GM21381 (cell line): ENCODE data around the gene DDX43.
"Not testable (repeated sequence)": the region's sequence is repeated elsewhere in the genome, so short reads cannot be mapped to it uniquely, and the experiment has no call there.

Experiments
- ATAC-seq: cut with Tn5 transposase; IDR thresholded peaks from one replicate; pipeline ENCODE4 v1.9.1; 2021; ENCODE audit warnings: mild to moderate bottlenecking, moderate library complexity; ENCODE audit not compliant: unreplicated experiment

DDX43 gene

DNA sequence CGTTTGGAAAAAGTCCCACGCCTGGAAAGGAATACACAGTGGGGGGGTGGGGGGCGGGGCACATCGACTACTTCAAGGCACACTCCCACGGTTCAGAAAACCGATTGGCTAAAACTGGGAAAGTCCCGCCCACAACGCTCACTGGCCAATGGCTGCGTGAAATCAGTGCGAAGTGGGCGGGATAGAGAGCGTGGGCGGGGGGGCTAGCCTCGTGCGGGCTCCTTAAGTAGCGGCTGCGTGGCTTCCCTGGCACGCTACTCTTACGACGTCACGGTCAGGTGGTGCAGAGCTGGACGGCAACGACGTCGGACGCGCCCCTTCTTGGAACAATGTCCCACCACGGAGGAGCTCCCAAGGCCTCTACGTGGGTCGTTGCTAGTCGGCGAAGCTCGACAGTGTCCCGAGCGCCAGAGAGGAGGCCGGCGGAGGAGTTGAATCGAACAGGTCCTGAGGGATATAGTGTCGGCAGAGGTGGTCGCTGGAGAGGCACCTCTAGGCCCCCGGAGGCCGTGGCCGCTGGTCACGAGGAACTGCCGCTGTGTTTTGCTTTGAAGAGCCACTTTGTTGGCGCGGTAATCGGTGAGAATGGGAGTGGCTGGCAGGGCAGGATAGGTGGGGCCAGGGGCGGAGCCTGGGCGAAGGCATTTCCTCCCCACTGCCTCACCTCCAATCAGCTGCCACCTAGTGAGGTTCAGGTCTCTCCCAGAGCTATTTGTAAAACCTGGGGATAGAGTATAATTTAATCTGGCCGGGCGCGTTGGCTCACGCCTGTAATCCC lies at the start of gene DDX43:
TSS of gene DDX43 (plus strand) at position 252 of the 778 bp plus-strand sequence. CDS start at position 330, 78 bp downstream.
- no peak for ATAC-seq

DNA sequence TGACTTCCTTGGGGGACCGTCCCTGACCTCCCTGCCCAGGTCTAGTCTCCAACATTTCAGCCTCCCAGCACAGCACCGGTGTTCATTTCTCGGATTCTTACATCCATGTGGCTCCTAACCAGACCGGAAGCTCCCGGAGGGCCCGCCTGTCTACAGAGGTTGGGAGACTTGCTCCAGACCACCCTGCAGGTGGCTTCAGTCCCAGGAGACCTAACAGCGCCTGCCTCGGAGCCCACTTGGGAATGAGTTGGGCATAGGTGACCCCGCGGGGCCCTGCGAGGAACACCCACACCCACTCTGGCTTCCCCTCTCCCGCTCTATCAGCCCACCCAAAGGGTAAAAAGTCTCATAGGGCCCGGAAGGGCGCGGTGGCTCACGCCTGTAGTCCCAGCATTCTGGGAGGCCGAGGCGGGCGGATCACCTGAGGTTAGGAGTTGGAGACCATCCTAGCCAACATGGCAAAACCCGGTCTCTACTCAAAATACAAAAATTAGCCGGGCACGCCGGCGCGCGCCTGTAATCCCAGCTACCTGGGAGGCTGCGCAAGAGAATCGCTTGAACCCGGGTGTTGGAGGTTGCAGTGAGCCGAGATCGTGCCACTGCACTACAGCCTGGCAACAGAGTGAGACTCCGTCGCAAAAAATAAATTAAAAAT lies 46.0 kb upstream of the DDX43 start:
- no peak for ATAC-seq

DNA sequence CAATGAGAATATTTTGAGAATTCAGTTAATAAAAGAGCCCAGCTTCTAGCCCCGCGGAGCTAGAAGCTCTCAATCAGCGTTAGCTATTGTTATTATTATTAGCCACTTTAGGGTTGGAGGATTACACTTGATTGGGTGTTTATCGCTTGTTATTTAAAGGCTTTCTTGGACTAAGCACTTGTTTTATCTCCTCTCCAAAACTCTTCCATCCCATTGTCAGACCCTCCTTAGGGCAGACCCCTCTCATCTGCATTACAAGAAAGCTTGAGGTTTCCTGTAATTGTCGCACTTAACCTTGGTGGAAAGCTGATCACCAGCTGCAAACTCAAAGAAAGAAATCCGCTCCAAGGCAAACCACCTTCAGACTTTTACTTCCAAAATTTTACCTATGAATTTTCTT lies 45.3 kb upstream of the DDX43 start:
- ATAC-seq: no peak

- no peak for ATAC-seq
These were observed 40.7 kb upstream of the DDX43 start, which contains the start of gene DPPA5 for GRCh38 chr6:73353636-73354593. Gene DPPA5 (minus strand): TSS chr6:73354276. CDS start chr6:73354225, 51 bp downstream.

DNA sequence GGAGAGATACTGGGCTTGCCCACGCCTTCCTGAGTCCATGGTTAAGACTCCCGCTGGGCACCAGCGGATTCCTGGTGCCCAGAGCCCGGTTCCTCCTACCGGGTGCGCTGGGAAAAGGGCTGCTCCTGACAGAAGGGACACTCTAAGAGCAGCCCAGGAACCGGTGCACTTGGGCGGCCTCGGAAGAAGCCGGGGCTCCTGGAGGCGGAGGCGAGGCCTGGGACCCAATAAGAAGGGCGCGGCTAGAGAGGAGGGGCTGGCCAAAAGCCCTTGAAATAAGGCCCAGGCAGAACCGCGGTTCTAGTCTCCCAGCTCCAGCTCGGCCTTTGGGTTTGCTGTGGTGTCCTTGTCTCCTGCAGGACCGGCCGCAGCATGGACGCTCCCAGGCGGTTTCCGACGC lies 32.3 kb upstream of the DDX43 start, which contains the start of gene KHDC3L:
TSS of gene KHDC3L (plus strand) at position 301 of the 400 bp plus-strand sequence. CDS start at position 373, 72 bp downstream.
- no peak for ATAC-seq

DNA sequence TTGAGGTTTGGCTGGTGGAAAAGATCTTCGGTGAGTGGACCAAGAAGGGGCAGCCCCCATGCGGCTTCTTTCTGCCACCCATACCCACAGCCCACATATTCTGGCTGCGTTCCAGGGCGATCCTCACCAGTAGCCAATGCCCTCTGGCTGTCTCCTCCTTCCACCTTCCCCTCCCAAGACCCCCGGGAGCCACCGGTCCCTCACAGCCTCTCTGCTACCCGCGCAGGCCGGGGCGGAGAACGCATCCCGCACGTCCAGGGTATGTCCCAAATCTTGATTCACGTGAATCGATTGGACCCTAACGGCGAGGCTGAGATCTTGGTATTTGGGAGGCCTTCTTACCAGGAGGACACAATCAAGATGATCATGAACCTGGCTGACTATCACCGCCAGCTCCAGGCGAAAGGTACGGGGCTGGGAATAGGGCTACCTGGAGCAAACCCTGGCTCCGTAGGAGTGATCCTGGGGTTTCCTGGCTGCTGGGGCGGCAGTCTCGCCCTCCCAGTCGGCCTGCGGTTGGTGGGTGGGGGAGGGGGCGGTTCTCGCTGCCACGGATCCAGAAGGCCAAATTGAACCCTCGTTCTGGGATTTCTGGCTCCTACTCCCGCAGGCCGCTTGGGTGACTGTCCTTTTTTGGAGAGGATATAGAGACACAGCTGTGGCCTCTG lies 31.6 kb upstream of the DDX43 start:
- ATAC-seq: no peak

- no peak for ATAC-seq
These were observed 31.1 kb upstream of the DDX43 start for GRCh38 chr6:73363537-73363875.

GRCh38 chr6:73364121-73364520 lies 30.5 kb upstream of the DDX43 start:
- ATAC-seq: no peak

DNA sequence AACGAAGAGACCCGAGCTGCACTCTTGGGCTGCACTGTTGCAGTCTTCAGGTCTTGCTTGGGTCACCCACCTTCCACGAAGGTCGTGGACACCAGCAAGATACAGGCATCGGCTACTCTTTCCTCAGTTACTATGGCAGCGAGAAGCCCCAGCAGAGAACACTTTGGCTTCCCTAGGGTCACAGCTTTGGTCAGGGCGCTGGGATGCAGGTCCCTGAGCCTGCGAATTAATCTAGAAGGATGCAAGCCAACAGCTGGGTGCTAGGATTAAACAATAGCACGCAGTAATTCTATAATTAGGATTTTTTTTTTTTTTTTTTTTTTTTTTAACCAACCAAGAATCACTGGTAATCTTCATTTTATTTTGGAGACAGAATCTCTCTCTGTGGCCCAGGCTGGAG lies 30.1 kb upstream of the DDX43 start:
- ATAC-seq: no peak

DNA sequence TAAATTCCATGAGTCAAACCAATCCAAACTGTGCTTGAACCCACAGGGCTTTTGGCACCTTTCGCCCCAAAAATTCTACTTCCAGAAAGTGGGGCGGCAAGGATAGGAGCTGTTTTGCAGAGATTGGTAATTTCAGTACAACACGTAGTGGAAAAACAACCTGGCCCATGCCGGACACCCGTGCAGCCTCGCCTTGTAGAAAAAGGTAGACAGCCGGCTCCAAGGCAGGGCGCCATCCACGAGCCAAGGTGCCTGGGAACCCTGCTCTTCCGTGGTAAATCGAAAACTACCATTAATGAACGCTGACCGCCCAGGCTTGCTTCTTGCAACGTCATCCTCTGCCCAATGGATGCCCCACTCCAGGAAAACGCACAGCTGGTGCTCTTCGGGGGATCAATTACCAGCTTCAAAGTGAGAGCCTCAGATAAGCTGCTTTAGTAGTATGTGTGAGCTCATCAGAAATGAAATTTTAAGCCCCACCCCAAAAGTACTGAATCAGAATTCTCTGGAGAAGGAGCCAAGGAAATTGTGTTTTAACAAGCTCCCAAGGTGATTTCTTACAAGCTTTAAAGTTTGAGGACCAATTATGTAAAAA lies 26.8 kb upstream of the DDX43 start:
- no peak for ATAC-seq

DNA sequence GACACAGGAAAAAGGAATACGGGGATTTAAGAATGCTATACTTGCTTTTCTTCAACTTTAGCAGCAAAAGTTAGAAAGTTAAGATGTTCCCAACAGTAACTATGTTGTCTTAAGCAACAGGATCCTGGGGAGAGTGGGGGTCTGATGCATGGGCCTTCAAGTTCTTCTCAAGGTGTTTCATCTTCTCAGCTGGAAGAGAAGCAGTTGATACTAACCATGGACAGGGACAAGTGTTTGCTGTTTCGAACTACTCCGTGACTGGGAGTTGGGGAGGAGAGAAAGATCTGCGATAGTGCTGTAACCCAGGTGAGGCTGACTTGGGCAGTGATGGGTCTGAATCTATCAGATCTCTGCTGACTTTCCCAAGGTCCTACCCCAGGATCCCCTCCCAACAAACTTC lies 26.0 kb upstream of the DDX43 start:
- no peak for ATAC-seq

DNA sequence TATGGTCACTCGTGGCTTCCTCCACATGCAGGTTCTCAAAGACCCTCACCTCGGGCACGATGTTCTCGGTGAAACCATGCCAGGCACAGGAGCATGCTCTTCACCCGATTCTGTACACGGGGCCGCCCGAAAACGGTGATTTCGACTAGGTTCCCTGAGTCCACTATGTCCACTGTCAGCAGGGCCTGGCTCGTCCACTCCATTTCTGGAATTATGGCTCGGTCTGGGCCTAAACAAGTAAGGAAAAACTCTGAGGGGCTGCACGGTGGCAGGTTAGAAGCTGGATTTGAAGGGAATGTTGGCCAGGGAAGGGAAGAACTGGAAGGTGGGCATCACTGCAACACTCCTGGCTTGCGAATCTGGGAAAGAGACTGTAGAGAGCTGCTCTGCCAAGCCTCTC lies 25.5 kb upstream of the DDX43 start:
- ATAC-seq: no peak

GRCh38 chr6:73369563-73369962 lies 25.1 kb upstream of the DDX43 start, which contains the start of gene OOEP:
Gene OOEP (minus strand): TSS chr6:73369897. CDS start chr6:73369792, 105 bp downstream.
- ATAC-seq: no peak

GRCh38 chr6:73371984-73372383 lies 22.6 kb upstream of the DDX43 start:
- no peak for ATAC-seq

GRCh38 chr6:73372516-73372915 lies 22.1 kb upstream of the DDX43 start:
- ATAC-seq: no peak

DNA sequence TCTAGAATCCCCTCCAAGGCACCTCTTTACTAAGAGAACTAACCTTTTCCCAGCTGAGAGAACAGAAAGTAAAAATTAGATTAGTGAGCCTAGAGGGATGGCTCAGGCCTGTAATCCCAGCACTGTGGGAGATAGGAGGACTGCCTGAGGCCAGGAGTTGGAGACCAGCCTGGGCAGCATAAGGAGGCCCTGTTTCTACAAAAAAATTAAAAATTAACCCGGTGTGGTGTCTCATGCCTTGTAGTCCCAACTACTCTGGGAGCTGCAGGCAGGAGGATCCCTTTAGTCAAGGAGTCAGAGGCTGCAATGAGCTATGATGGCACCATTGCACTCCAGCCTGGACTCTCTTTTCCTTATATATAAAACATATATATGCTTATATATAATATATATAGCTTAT lies 19.4 kb upstream of the DDX43 start:
- ATAC-seq: no peak

GRCh38 chr6:73377225-73377624 lies 17.4 kb upstream of the DDX43 start:
- no peak for ATAC-seq

DNA sequence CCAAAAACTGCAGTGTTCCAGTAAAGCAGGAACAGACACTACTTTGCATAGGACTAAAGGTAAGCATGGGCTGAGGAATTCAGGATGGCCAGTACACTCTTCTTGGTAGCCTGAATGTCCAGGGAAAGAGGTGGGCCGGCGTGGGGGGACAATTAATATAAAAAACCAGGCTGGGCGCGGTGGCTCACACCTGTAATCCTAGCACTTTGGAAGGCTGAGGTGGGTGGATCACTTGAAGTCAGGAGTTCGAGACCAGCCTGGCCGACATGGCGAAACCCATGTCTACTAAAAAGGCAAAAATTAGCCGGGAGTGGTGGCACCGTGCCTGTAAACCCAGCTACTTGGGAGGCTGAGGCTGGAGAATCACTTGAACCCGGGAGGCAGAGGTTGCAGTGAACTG lies 13.1 kb upstream of the DDX43 start:
- ATAC-seq: not testable (repeated sequence)

DNA sequence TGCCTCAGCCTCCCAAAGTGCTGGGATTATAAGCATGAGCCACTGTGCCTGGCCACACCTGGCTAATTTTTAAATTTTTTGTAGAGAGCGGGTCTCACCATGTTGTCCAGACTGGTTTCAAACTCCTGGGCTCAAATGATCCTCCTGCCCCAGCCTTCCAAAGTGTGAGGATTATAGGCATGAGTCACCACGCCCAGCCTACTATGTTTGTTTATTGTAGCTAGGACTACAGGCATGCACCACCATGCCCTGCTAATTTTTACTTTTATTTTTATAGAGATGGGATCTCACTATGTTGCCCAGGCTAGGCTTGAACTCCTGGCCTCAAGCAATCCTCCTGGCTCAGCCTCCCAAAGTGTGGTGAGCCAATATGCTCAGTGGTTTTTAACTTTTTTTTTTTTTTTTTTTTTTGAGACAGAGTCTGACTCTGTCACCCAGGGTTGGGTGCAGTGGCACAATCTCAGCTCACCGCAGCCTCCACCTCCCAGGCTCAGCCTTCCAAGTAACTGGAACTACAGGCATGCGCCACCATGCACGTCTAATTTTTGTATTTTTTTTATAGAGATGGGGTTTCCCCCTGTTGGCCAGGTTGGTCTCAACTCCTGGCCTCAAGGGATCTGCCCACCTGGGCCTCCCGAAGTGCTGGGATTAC lies 12.0 kb upstream of the DDX43 start:
- ATAC-seq: no peak

GRCh38 chr6:73388433-73388799 lies 6.2 kb upstream of the DDX43 start:
- peak; percentile 12 for ATAC-seq
